Activated CD8-positive, alpha-beta T cell treated with anti-CD3 and anti-CD28 coated beads for 36 hours (primary cell): ENCODE data around the gene IRF7. TPM values are rescaled to one million over a fixed set of nuclear protein-coding genes. Genes with fewer than 3 reads are reported as not detected.

Experiments
- ATAC-seq: fragments of 200-7000 bp; cut with Tn5 transposase; one replicate; pipeline ENCODE4 v1.10.0; 2021; ENCODE audit warnings: mild to moderate bottlenecking, moderate library complexity
- CTCF ChIA-PET: fragments of 350-600 bp; sonication (Branson Sonifier 250); formaldehyde crosslinking; loops from one replicate; lab custom pipeline; 2021; ENCODE audit warnings: antibody characterized with exemption; lab: Charles Lee
- POLR2A ChIA-PET: fragments of 350-600 bp; sonication (Branson Sonifier 250); formaldehyde crosslinking; loops from one replicate; lab custom pipeline; 2021; ENCODE audit warnings: antibody characterized with exemption; lab: Charles Lee
- DNase-seq: peaks from one replicate; pipeline ENCODE4 v3.0.0-alpha.2; 2020
- H3K27ac Mint-ChIP-seq: one replicate; pipeline ENCODE4 v1.8.0; 2021; ENCODE audit warnings: mild to moderate bottlenecking, mixed read lengths
- H3K27me3 Mint-ChIP-seq: one replicate; pipeline ENCODE4 v1.8.0; 2021; ENCODE audit warnings: mixed read lengths
- H3K36me3 Mint-ChIP-seq: one replicate; pipeline ENCODE4 v1.8.0; 2021; ENCODE audit warnings: low read depth, mixed read lengths
- H3K4me1 Mint-ChIP-seq: one replicate; pipeline ENCODE4 v1.8.0; 2021; ENCODE audit warnings: low read depth, mixed read lengths
- H3K4me3 Mint-ChIP-seq: one replicate; pipeline ENCODE4 v1.8.0; 2021; ENCODE audit warnings: mild to moderate bottlenecking, moderate library complexity, mixed read lengths
- H3K9me3 Mint-ChIP-seq: one replicate; pipeline ENCODE4 v1.8.0; 2021; ENCODE audit warnings: mixed read lengths
- intact Hi-C: fragments of 100-400 bp; cut with micrococcal nuclease; formaldehyde crosslinking; loops from one replicate; pipeline ENCODE4 v1.10.0; 2022
- total RNA-seq, 2 experiments: library from RNA; stranded (reverse); gene quantifications; one replicate each; pipeline ENCODE4 v1.2.3, GENCODE V29; 2021
- TF ChIP-seq, protein P1 (sequence below): fragments of 200-600 bp; IDR thresholded peaks from one replicate; pipeline ENCODE4 v1.8.0; 2022; ENCODE audit warnings: antibody characterized with exemption, mild to moderate bottlenecking

Gene IRF7
- total RNA-seq, 2 experiments from 2014 or later: 34.6 to 37.5 TPM

DNA sequence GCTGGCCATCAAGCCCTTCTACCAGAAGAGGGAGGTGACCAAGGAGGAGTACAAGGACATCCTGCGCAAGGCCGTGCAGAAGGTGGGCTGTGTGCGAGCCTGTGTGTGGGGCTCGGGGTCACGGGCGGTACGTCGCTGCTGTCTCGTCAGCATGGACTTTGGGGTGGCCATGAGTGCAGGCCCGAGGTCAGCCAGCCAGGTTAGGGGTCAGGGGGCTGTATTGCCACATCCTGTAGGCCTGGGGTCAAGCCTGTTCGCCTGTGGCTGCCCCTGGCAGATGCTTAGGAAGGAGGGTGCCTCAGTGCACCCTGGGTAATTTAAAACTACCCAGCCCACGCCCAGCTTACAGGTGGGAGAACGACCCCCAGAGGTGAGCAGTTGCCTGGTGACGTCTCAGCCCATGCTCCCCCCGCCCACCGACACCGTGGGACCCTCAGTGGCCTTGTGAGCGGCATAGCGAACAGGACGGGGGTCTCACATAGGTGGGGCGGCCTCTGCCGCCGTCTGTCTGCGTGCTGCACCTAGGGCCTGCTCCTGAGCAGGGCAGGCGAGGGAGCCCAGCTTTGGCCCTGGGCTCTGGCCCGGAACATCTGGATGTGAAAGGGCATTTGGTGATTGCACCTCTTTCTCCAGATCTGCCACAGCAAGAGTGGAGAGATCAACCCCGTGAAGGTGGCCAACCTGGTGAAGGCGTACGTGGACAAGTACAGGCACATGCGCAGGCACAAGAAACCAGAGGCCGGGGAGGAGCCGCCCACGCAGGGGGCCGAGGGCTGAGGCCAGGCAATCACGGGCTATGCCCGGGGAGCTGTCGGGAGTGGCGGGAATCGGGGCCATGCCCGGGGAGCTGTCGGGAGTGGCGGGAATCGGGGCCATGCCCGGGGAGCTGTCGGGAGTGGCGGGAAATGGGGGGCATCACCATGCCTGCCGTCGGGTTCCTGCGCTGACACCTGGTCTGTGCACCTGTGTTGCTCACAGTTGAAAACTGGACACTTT is 4.5 kb downstream of the IRF7 start:
- ATAC-seq (no peak), DNase-seq (no peak)
- CTCF ChIA-PET: interaction anchor here (1.2 kb wide), 1 partner anchor 56 kb away, joined by 4 read pairs; no protein-coding TSS in a partner anchor
- Mint-ChIP-seq H3K27ac (no peak overlapping the region), H3K36me3 (peaks cover 13% of the 10 kb centered on the region), H3K27me3 (no peaks in the 10 kb centered on the region), H3K4me3 (no peak overlapping the region), H3K9me3 (no peaks in the 10 kb centered on the region), H3K4me1 (peaks cover 11% of the 10 kb centered on the region)
- POLR2A ChIA-PET: interaction anchor here (0.6 to 1.9 kb wide), 5 partner anchors 19 to 363 kb away, joined by 3 to 10 read pairs (median 3); no protein-coding TSS in a partner anchor
- intact Hi-C loops: no loop called here
- TF ChIP-seq, protein P1, sequence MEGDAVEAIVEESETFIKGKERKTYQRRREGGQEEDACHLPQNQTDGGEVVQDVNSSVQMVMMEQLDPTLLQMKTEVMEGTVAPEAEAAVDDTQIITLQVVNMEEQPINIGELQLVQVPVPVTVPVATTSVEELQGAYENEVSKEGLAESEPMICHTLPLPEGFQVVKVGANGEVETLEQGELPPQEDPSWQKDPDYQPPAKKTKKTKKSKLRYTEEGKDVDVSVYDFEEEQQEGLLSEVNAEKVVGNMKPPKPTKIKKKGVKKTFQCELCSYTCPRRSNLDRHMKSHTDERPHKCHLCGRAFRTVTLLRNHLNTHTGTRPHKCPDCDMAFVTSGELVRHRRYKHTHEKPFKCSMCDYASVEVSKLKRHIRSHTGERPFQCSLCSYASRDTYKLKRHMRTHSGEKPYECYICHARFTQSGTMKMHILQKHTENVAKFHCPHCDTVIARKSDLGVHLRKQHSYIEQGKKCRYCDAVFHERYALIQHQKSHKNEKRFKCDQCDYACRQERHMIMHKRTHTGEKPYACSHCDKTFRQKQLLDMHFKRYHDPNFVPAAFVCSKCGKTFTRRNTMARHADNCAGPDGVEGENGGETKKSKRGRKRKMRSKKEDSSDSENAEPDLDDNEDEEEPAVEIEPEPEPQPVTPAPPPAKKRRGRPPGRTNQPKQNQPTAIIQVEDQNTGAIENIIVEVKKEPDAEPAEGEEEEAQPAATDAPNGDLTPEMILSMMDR: no peak

DNA sequence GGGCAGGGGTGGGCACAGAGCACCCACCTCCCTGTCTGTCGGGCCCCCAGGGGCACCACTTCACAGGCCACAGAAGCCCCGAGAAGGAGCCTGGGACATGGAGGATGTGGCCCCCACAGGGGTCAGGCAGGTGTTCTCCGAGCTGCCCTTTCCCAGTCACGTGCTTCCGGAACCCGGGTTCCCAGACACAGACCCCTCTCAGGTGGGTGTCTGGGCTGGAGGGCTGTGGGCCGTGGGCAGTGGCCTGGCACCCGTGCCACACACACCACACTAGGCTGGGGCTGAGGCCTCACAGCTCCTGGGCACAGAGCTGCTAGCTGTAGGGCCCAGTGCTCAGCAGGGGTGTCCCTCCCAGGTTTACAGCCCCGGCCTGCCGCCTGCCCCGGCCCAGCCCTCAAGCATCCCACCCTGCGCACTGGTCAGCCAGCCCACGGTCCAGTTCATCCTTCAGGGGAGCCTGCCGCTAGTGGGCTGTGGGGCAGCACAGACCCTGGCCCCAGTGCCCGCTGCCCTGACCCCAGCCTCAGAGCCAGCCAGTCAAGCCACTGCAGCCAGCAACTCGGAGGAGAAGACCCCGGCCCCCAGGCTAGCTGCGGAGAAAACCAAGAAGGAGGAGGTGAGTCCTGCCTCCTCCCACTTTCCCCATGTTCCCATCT is 5.5 kb downstream of the IRF7 start:
- ChIA-PET CTCF (interaction anchor here (1.2 kb wide), 1 partner anchor 55 kb away, joined by 4 read pairs; no protein-coding TSS in a partner anchor), POLR2A (interaction anchor here (0.6 kb wide), 2 partner anchors 45 to 59 kb away, joined by 3 to 4 read pairs; no protein-coding TSS in a partner anchor)
- Mint-ChIP-seq H3K27ac (no peak overlapping the region), H3K4me1 (peaks cover 9% of the 10 kb centered on the region), H3K27me3 (no peaks in the 10 kb centered on the region), H3K36me3 (peaks cover 13% of the 10 kb centered on the region), H3K4me3 (no peak overlapping the region), H3K9me3 (no peaks in the 10 kb centered on the region)
- intact Hi-C loops: no loop called here
- no peak for ATAC-seq
- DNase-seq: no peak
- TF ChIP-seq, protein P1: no peak

DNA sequence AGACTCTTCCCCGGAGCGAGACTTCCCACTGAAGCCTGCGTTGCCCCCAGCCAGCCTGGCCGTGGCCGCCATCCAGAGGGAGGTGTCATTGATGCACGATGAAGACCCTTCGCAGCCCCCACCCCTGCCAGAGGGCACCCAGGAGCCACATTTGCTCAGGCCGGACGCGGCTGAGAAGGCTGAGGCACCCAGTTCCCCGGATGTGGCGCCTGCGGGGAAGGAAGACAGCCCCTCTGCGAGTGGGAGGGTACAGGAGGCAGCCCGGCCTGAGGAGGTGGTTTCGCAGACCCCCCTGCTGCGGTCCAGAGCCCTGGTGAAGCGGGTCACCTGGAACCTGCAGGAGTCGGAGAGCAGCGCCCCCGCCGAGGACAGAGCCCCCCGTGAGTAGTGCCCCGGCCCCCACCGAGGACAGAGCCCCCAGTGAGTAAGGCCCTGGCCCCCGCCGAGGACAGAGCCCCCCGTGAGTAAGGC is 6.4 kb downstream of the IRF7 start:
- DNase-seq (no peak), ATAC-seq (no peak)
- Mint-ChIP-seq H3K9me3 (no peaks in the 10 kb centered on the region), H3K27me3 (no peaks in the 10 kb centered on the region), H3K36me3 (peaks cover 16% of the 10 kb centered on the region), H3K4me1 (peaks cover 6% of the 10 kb centered on the region), H3K27ac (no peak overlapping the region), H3K4me3 (no peak overlapping the region)
- CTCF ChIA-PET: no interaction called here
- POLR2A ChIA-PET: no interaction called here
- intact Hi-C loops: no loop called here
- TF ChIP-seq, protein P1: no peak

DNA sequence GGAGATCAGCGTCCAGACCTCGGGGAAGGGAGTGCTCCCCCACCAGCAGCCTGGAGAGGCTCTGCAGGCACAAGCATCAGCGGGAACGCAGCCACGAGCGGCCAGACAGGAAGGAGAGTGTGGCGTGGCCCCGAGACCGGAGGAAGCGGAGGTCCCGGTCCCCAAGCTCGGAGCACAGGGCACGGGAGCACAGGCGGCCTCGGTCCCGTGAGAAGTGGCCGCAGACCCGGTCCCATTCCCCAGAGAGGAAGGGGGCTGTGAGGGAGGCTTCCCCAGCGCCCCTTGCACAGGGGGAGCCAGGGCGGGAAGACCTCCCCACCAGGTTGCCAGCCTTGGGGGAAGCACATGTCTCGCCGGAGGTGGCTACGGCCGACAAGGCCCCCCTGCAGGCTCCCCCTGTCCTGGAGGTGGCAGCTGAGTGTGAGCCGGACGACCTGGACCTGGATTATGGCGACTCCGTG is 6.9 kb downstream of the IRF7 start:
- H3K4me1 Mint-ChIP-seq: peaks cover 2% of the 10 kb centered on the region
- intact Hi-C loops: no loop called here
- peaks cover 19% of the 10 kb centered on the region for H3K36me3 Mint-ChIP-seq
- H3K9me3 Mint-ChIP-seq: no peaks in the 10 kb centered on the region
- no peak overlapping the region for H3K27ac Mint-ChIP-seq
- H3K4me3 Mint-ChIP-seq: no peak overlapping the region
- ATAC-seq (no peak), DNase-seq (no peak)
- CTCF ChIA-PET: no interaction called here
- no peaks in the 10 kb centered on the region for H3K27me3 Mint-ChIP-seq
- TF ChIP-seq, protein P1: no peak
- POLR2A ChIA-PET: no interaction called here
